AML-193 (cell line): ENCODE measurements around the gene SPTB.

Source experiments
- DNase-seq, 2 experiments: peaks; one replicate each; lab custom pipeline; 2025; lab: John Stamatoyannopoulos, UW

SPTB gene

DNA sequence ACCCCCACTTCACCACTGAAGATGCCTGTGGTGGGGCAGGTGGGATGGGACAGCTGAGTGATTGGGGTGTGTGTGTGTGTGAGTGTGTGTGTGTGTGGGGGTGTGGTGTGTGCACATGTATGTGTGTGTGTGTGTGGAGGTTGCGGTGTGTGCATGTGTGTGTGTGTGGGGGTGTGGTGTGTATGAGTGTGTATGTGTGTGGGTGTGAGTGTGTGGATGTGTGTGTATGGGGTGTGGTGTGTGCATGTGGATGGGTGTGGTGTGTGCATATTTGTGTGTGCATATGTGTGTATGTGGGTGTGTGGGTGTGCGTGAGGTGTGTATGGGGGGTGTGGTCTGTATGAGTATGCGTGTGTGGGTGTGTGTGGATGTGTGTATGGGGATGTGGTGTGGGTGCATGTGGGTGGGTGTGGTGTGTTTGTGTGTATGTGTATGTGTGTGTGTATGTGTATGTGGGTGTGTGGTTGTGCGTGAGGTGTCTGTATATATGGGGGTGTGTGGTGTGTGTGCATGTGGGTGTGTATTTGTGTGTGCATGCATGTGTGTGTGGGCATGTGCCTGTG, 113.9 kb downstream of the SPTB start:
- no peak for DNase-seq

- peak; percentile 41 to 42 for DNase-seq
Measured at GRCh38 chr14:64764641-64765520, 114.8 kb downstream of the SPTB start.

- no peak for DNase-seq
Measured at GRCh38 chr14:64763801-64764621, 115.7 kb downstream of the SPTB start.

DNA sequence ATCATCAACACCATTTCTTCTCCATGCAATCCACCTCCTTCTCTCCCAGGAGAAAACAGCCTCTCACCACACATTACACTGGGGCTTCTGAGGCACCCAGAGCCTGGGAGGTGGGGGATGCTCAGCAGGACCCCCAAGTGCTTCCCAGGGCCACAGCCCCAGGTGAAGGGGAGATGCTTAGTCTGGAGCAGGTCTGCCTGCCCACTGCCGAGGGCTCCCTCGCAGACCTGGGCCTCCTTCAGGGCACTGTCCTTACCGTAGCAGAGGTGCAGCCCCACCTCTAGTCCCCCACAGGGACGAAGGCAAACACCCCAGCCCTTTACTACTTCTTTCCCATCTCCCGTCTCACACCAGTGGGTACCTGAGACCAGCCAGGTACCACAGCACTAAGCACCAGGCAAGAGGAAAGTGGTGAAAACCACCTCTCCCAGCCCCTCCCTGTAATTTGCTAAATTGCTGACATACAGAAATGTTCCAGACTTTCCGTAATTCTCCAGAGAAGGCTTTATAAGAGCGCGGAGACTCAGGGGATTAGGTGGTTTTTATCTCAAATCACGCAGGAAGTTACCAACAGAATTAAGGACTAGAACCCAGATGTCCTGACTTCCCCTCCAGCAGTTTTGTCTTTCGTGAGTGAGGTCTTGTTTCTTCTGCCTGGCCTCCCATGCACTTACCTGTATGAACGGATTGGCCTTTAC, 116.5 kb downstream of the SPTB start:
- DNase-seq, result no peak

DNA sequence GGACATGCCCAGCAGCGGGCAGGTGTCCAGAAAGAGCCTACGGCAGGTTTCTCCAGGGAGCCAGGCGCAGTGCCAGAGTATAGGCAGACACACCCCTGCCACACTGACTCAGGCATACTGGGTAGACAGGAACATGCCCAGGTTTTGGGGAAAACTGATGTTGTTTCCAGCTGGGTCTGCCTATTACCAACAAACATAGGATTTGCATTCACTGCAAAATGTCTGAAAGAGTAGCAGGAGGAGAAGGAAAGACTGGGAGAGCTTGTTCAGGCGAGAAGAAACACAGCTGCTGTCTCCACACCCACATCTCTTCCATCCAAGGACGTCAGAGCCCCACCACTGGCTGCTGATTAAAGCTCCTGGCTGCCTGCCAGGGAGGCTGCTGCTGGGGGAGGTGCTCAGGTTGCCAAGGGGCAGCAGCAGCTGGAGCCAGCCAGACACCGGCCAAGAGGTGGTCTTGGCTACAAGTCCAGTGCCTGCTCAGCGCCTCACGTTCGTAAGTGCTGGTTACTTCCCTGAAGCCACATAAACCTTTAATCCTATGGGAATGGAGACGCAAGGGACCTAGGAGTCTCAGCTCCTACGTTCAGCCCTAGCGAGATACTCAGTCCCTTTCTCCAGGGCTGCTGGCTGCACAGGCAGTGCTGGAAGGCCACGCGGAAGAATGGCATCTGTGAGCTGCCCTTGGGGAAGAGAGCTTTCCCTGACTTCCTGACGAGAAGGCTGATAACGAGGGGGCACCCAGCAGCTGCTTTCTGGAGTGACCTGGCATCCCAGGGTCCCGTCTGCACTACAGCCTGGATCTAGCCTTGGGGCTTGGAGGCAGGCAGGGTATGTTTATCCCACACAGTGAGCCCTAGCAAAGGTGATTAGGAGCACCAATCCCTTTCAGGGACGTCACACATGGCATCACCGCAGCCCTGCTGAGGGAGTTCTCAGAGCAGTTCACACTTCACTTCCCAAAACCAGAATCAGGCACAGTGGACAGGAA, 117.4 kb downstream of the SPTB start:
- no peak for DNase-seq

- no peak for DNase-seq
Measured at GRCh38 chr14:64761441-64762043, 118.2 kb downstream of the SPTB start.

- no peak for DNase-seq
Measured at GRCh38 chr14:64760916-64761315, 118.8 kb downstream of the SPTB start.

DNA sequence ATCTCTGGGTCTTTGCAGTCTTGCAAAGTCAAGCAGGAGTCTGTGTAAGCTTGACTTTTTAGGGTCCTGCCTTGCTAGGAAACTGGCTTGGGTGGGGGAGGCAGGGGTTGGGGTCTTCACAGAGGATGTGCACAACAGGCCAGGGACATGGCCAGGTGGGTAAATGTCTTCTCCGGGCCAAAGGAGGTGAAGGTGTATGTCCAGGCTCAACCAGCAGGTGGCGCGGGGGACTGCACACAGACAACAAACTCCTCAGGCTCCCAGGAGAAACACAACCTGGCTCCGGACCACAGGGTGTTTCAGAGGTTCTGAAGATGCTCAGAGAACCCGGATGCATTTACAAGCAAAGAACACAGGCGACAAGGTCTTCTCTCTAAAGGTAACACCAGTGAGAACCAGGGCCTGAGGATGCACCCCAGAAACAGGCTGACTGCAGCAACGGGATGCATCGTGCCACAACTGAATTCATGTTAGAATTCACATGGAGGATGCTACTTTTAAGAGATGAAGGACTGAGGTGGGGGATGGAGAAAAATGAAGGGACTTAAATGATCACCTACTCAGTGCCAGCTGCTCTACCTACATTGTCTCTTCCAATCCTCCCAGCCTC, 119.5 kb downstream of the SPTB start:
- peak; percentile 13 to 43 for DNase-seq

- no peak for DNase-seq
Measured at GRCh38 chr14:64759555-64759938, 120.2 kb downstream of the SPTB start.

GRCh38 chr14:64758691-64759554, 120.8 kb downstream of the SPTB start:
- DNase-seq, result no peak

- DNase-seq, result no peak
Measured at GRCh38 chr14:64758025-64758521, 121.6 kb downstream of the SPTB start.

DNA sequence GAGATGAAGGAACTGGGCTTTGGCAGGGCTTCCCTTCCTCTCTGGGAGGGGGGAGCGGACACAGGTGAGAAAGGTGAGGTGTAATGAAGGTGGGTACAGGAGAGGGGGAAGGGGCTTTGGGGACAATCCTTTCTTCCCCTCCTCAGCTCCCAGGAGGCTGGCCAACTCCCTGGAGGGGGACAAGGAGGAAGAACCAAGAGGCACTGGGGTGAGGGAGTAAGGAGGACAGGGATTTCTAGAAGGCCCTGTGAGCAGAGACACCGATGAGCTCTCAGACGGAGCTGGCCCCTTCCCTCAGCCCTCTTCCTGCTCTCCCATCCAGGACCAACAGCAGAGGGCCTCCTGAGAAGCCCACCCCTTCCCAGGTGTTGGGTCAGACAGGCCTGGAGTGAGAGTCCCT, 122.1 kb downstream of the SPTB start:
- no peak for DNase-seq

- no peak for DNase-seq
Measured at GRCh38 chr14:64756712-64757111, 123.0 kb downstream of the SPTB start.

- DNase-seq, result no peak
Measured at GRCh38 chr14:64755781-64756221, 123.9 kb downstream of the SPTB start.

GRCh38 chr14:64754685-64755084, 125.0 kb downstream of the SPTB start:
- no peak for DNase-seq

- no peak for DNase-seq
Measured at GRCh38 chr14:64753999-64754398, 125.7 kb downstream of the SPTB start.

GRCh38 chr14:64753374-64753773, 126.3 kb downstream of the SPTB start:
- no peak for DNase-seq

- DNase-seq, result no peak
Measured at GRCh38 chr14:64752909-64753308, 126.8 kb downstream of the SPTB start.
